ENCODE data around the gene USP27X.
A peak's percentile ranks its signal among the peaks of the same experiment; 100 is the strongest.

Gene USP27X

GRCh38 chrX:49878834-49879655 is at the start of gene USP27X:
TSS of gene USP27X (plus strand) at chrX:49879484. CDS start at chrX:49880308, 824 bp downstream.
- FAIRE-seq (no peak), DNase-seq (ENCODE audit: insufficient read length, low spot score) (peak; percentile 37)

GRCh38 chrX:49838374-49838773 is 40.9 kb upstream of the USP27X start:
- FAIRE-seq (no peak), DNase-seq (ENCODE audit: insufficient read length, low spot score) (peak; percentile 3)

GRCh38 chrX:49840679-49841078 is 38.6 kb upstream of the USP27X start:
- FAIRE-seq, result no peak
- DNase-seq (ENCODE audit: insufficient read length, low spot score), result peak; percentile 26

GRCh38 chrX:49842621-49843020 is 36.7 kb upstream of the USP27X start:
- FAIRE-seq (no peak), DNase-seq (ENCODE audit: insufficient read length, low spot score) (no peak)

- DNase-seq (ENCODE audit: insufficient read length, low spot score) (no peak), FAIRE-seq (no peak)
Measured at GRCh38 chrX:49844611-49845010, 34.7 kb upstream of the USP27X start.

GRCh38 chrX:49845701-49846403 is 33.4 kb upstream of the USP27X start:
- no peak for DNase-seq (ENCODE audit: insufficient read length, low spot score)
- no peak for FAIRE-seq

- DNase-seq (ENCODE audit: insufficient read length, low spot score), result no peak
- no peak for FAIRE-seq
Measured at GRCh38 chrX:49846522-49846921, 32.8 kb upstream of the USP27X start.

- no peak for FAIRE-seq
- DNase-seq (ENCODE audit: insufficient read length, low spot score), result no peak
Measured at GRCh38 chrX:49848275-49848674, 31.0 kb upstream of the USP27X start.

- DNase-seq (ENCODE audit: insufficient read length, low spot score), result no peak
- FAIRE-seq, result no peak
Measured at GRCh38 chrX:49850028-49850427, 29.3 kb upstream of the USP27X start.

GRCh38 chrX:49853661-49854060 is 25.6 kb upstream of the USP27X start:
- FAIRE-seq (no peak), DNase-seq (ENCODE audit: insufficient read length, low spot score) (no peak)

GRCh38 chrX:49856819-49857218 is 22.5 kb upstream of the USP27X start:
- FAIRE-seq, result no peak
- DNase-seq (ENCODE audit: insufficient read length, low spot score), result no peak

GRCh38 chrX:49858341-49858740 is 20.9 kb upstream of the USP27X start:
- FAIRE-seq (no peak), DNase-seq (ENCODE audit: insufficient read length, low spot score) (no peak)

GRCh38 chrX:49859491-49859890 is 19.8 kb upstream of the USP27X start:
- FAIRE-seq (no peak), DNase-seq (ENCODE audit: insufficient read length, low spot score) (no peak)

GRCh38 chrX:49860867-49861535 is 18.3 kb upstream of the USP27X start:
- no peak for FAIRE-seq
- DNase-seq (ENCODE audit: insufficient read length, low spot score), result no peak

- no peak for DNase-seq (ENCODE audit: insufficient read length, low spot score)
- no peak for FAIRE-seq
Measured at GRCh38 chrX:49862093-49862492, 17.2 kb upstream of the USP27X start.

- FAIRE-seq (no peak), DNase-seq (ENCODE audit: insufficient read length, low spot score) (no peak)
Measured at GRCh38 chrX:49868739-49869138, 10.5 kb upstream of the USP27X start.

GRCh38 chrX:49876750-49877149 is 2.5 kb upstream of the USP27X start:
- DNase-seq (ENCODE audit: insufficient read length, low spot score) (no peak), FAIRE-seq (no peak)

GRCh38 chrX:49877397-49878101 is 1.7 kb upstream of the USP27X start:
- DNase-seq (ENCODE audit: insufficient read length, low spot score) (no peak), FAIRE-seq (no peak)

GRCh38 chrX:49878128-49878833 is 1.0 kb upstream of the USP27X start:
- FAIRE-seq (no peak), DNase-seq (ENCODE audit: insufficient read length, low spot score) (no peak)

- DNase-seq (ENCODE audit: insufficient read length, low spot score) (no peak), FAIRE-seq (no peak)
Measured at GRCh38 chrX:49879656-49880277, 483 bp downstream of the USP27X start.

Measured in HTR-8/SVneo (cell line).